Measurements from ENCODE around the gene TBC1D10A.

DNA sequence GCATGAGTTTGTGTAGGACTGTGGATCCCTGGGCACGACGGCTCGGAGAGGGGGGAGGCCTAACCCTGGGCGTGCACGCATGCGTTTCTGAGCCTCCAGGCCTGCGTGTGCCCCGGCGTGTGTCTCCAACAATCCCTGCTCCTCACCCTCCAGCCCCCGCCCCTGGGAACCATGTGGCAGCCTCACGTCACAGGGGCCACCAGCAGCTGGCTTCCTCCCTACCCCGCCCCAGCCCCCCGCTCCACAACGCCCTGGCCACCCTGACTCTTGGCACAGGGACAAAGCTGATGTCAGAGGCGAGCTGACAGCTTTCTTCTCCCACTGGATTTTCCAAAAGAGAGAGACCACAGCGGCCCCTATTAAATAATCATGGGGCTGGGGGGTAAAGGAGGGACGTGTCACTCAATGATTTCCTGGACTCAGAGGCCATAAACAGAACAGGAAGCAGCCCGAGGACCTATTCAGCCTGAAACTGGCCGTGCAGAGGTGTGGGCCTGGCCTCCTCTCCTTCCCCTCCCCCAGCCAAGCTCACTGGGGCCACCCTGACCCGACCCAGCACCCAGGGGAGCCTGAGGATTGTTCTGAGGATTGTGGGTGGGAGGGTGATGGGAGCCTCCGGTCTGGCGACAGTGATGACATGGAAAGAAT, 73.4 kb downstream of the TBC1D10A start:
- TF ChIP-seq EZH2 (IDR thresholded peaks at IDR 0.05; ENCODE audit: low read length, missing control alignments) (no peak), CTCF (conservative IDR thresholded peaks at IDR 0.05 in 1 of 2, IDR thresholded peaks at IDR 0.05 in 1 of 2; ENCODE audit: low read depth in 1 of 2, low read length in 2 of 2) (no peak)
